GM10847 (cell line): Measurements from ENCODE around the gene GOLGA2.

Experiments
- POLR2A ChIP-seq: IDR thresholded peaks from 2 replicates; pipeline ENCODE4 v1.6.1; 2011; ENCODE audit not compliant: insufficient read length; ENCODE audit errors: extremely low read depth

The GOLGA2 gene

DNA sequence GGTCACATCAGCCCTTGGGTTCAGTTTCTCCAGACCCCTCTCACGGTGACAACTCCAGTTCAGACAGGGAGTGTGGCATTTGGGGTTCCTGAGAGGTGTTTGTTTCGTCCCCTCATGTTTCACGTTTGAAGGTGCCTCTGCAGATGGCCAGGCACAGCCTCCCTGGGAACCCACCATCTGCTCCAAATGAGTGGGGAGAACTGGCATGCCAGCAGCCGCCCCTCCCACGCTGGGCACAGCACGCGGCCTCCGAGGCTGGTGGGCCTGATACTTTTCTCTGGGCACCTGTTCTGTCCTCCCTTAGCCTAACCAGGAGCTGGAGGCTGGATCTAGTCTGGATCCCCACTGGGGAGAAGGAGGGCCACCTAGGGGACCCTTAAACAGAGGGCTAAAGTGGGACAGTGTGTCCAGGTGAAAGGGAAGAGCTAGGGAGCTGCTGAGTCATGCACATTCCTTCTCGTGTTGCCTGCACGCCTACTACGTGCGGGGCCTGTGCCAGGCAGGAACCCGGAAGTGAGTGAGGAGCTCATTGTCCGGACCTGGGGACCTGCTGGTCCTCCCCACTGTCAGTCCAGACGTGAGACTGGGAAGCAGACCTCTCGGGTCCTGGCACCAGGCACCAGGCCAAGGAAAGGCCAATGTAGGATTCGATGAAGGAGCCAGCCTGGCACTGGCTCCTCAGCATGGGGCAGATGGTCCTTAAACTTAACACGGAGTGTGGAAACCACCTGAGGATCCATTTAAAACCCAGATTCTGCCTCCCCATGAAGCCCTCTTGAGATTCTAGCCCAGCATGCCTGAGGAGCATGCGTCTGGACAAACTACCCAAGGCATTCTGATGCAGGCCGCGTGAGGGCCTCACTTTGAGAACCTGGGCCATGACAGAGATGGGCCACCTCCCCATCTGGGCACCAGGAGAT lies 61.0 kb downstream of the GOLGA2 start:
- TF ChIP-seq POLR2A, result no peak

DNA sequence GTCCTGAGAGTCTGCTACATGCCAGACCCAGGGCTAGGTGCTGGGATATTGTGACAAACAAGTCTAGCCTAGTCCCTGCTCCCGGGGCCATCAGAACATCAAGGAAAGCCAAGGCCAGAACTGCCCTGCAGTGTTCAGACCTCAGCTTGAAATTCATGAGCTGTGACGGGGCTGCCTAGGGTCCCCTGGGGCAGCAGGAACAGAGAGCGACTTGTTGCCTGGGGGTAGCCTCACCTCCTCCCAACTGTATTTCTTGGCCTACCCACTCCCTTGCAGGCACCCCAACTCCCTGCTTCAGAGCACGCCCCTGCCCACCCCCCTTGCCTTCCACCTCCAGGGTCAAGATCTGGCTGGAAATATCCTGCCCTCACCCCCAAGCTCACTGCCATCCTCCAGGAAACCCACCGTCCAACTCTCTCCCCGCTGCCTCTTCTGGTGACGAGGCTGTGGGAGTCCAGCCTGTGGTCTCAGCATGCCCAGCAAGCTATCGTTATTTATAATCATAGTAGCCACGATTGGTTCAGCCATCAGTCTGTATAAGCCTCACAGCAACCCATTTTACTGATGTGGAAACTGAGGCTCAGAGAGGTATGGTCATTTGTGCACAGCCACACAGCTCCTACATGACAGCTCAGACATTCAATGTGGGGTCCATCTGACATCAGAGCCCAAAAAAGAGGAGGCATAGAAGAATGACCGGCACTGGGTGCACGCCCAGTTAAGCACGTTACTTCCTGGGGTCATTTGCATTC lies 61.9 kb downstream of the GOLGA2 start:
- no peak for TF ChIP-seq POLR2A

DNA sequence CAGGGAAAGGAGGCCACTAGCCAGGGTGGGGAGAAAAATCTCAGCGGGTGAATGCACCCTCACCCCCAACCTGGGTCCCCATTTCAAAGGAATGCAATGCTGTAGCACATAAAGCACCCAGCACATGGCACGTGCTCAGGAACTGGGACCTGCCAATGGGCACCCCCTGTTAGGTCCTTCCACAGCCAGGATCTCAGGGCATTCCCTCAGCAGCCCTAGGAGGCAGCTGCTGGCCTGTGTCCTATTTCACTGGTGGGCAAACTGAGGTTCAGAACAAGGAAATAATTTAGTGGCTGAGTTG lies 63.9 kb downstream of the GOLGA2 start:
- TF ChIP-seq POLR2A, result no peak

DNA sequence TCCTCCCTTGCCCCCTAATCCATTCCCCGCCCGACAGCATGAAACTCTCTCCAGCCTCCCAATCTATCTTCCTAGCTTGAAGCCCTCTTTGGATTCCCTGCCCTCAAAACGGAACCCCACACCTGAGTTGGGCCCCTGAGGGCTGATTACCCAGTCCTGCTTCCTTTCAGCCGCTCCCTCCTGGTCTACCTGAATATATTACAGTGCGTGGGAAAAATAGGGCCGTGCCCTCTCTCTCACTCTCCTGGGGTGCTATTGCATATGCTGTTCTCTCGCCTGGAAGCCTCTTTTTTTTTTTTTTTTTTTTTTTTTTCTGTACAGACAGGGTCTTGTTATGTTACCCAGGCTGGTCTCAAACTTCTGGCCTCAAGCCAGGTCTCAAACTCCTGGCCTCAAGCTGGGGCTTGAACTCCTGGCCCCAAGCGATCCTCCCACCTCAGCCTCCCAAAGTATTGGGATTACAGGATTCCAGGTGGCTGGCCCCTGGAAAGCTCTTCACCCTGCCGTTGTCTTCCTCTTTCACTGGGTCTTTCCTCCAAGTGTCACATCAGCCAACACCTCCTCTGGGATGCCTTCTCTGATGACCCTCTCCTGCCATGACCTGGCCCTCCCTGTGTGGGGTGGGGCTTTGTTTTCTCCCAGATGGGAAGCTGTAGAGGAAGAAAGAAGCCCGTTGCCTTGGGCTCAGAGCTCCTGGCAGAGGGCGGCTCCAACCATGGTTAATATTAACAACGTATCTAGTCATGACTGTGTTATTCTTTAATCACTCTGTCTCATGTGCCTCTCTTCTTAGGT lies 64.4 kb downstream of the GOLGA2 start:
- no peak for TF ChIP-seq POLR2A

DNA sequence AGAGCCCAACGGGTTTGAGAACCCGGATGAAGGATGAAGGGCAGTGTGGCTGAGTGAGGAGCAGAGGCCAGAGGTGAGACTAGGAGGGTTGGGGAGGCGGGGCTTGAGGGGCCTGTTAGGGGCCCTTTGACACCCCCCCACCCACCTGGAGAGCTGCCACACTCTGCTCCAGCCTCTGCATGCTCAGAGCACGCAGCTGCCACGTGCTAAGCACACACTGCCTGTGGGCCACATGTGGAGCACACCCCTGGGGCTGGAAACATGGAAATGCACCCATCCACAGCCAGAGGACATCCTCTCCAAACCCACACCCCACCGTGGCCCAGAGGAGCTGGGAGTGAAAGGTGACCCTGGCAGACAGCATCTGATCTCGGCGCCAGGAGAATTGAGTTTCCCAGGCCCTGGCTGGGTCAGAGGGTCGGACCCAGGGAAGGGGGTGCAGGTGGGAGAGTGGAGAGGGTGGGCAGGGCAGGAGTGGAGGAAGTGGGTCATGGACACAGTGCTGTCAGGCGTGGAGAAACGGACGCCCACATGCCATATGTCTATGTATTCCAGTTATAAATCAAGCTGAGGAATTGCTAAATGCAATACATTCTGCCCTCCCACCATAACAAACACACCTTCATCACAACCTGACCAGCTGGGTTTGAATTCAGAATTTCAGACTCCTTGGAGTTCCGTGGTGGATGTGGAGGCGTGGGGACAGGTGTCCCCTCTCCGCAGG lies 66.7 kb downstream of the GOLGA2 start:
- TF ChIP-seq POLR2A, result no peak

DNA sequence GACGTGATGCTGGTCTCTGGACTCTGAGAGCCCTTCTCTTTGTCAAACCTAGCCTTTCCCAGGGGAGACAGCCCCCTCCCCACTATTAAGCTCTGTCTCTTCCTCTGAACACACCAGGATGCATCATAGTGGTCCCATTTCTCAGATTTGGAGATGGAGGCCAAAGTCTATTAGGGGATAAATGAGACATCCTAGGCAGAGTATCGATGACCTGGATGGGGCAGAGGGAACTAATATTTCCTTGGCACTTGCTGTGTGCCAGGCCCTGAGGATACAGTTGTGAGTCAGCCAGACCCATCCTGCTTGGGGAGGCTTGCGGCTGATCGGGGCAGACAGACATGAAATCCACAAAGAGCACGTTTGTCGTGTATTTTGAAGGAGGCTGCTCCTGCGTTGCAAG lies 67.4 kb downstream of the GOLGA2 start:
- no peak for TF ChIP-seq POLR2A

DNA sequence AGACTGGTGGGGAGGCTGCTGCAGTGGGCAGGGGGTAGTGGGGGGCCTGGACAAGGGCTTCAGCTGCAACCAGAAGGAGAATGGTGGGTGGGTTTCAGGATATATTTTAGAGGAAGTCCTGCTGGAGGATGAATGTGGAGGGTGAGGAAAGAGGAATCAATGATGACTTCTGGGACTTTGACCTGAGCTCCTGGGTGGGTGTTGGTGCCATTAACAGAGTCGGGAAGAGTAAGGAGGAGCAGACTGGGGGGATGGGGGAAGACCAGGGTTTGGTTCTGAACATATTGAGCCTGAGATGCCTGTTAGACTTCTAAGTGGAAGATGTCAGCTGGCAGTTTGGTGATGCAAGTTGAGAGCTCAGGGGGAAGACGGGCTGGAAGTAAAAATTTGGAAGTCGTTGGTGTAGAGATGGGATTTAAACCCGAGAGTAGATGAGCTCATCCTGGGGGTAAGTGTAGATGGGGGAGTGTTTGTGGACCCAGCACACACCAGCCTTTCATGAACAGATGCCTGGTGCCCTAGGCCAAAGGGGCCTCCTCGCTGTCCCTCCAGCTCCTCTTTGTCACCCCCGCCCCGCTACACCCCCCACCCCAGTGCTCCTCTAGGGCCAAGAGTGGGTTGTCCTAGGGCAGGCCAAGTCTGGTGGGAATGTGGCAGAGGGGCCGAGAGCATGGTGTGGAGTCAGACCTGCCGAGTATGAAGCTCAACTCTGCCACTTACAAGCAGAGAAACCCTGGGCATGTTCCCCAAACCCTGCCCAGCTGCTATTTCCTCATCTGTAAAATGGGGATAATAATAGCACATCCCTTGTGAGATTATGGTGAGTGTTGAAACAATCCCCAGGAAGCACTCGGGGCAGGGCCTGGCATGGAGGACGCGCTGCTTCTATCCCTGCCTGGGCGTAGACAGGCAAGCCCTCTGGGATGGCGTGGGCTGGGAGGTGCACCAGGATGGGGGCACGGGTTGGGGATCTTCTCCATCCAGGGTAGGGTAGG lies 68.6 kb downstream of the GOLGA2 start:
- TF ChIP-seq POLR2A, result no peak

DNA sequence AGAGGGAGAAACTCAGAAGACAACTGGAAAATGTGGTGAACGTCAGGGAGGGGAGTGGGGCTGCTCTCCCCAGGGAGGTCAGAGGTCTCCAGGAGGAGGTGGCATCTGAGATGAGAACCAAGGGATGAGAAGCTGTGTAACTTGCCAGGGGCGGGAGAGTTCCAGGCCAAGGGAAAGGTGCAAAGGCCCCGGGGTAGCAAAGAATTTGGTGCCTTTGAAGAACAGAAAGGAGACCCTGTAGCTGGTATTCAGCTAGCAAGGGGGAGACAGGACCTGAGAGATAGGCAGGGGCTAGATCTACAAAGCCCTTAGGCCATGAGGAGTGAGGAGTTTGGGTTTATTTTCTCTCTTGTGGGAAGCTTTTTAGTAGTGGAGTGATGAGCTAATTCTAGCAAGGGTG lies 69.3 kb downstream of the GOLGA2 start:
- TF ChIP-seq POLR2A, result no peak
